ENCODE data around the gene LSM3. TPM values are rescaled to one million over a fixed set of nuclear protein-coding genes. Genes with fewer than 3 reads are reported as not detected.
"Not testable (repeated sequence)": the region's sequence is repeated elsewhere in the genome, so short reads cannot be mapped to it uniquely, and the experiment has no call there.

Gene LSM3
- total and polyA plus RNA-seq, 9 donors = 7.9 to 18.6 (median 10.8) TPM

DNA sequence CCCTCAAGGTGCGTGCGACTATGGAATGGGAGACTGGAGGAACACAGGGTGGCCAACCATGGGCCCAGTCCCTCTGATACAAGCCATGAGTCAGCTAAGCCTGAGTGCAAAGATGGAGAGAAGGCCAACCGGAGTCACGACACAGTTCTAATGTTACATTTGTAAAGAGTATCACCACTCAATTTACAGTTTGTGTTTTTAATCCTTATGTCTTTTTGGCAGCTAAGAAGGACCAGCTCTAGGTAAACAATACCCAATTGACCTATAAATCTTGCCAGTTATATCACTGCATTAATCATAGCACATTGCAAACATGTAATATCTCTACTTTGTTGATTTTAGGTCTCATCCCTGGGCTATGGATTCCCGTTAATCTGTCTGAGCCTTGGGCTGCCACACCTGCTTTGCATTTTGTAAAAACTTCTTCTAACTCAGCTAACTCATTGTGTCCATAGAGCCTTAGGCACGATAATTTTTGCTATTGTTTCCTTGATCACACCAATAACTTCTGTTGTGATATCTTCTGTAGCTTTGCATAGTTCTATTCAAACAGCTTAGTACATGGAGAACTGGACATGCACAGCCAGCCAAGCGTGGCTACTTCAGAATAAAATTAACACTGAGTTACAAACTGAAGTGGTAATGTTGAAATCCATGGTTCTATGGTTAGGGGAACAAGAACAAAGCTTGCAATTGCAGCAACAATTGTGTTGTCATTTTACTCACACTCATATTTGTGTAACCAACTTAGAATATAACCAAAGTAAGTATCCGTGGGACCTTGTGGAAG, 50.3 kb downstream of the LSM3 start:
- TF ChIP-seq POLR2A (IDR thresholded peaks at IDR 0.05) (no peak), EP300 (IDR thresholded peaks at IDR 0.05) (no peak)
- TF ChIP-seq, protein P1, sequence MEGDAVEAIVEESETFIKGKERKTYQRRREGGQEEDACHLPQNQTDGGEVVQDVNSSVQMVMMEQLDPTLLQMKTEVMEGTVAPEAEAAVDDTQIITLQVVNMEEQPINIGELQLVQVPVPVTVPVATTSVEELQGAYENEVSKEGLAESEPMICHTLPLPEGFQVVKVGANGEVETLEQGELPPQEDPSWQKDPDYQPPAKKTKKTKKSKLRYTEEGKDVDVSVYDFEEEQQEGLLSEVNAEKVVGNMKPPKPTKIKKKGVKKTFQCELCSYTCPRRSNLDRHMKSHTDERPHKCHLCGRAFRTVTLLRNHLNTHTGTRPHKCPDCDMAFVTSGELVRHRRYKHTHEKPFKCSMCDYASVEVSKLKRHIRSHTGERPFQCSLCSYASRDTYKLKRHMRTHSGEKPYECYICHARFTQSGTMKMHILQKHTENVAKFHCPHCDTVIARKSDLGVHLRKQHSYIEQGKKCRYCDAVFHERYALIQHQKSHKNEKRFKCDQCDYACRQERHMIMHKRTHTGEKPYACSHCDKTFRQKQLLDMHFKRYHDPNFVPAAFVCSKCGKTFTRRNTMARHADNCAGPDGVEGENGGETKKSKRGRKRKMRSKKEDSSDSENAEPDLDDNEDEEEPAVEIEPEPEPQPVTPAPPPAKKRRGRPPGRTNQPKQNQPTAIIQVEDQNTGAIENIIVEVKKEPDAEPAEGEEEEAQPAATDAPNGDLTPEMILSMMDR (IDR thresholded peaks at IDR 0.05) = no peak
- DNase-seq = peak in 1 of 5 donors; percentile 8
- peaks cover 25% of the 10 kb centered on the region for H3K4me1 ChIP-seq (ENCODE audit: insufficient read depth)
- no peaks in the 10 kb centered on the region for H3K36me3 ChIP-seq
- no peak overlapping the region for H3K27ac ChIP-seq
- no peak overlapping the region for H3K4me3 ChIP-seq
- H3K27me3 ChIP-seq = no peaks in the 10 kb centered on the region
- WGBS, 3 donors = 56 to 72% (median 60%) methylated on average over 8 of the region's 8 CpGs
- intact Hi-C loops (cut with DNase I) = no loop called here
- H3K9me3 ChIP-seq = no peaks in the 10 kb centered on the region

DNA sequence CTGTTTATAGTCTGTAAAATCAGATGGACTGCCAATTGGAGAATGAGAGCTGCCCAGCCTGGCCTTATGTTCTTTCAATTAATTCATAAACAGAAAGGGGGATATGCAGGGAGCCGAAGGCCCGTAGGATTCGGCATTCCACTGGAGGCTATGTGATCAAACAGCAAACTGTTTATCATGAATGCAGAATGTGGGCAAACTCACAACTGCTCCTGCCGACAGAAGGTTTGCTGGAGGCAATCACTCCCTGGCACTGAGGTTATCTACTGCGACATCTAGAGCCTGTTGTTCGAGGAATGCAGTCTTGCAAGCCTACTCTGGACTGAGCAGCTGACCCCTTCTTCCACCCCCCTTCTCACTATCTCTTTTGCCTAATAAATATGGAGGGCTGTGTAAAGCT, 51.1 kb downstream of the LSM3 start:
- DNase-seq; H3K36me3 ChIP-seq; H3K9me3 ChIP-seq; intact Hi-C loops (cut with DNase I); H3K27ac ChIP-seq; H3K27me3 ChIP-seq; H3K4me3 ChIP-seq: not testable (repeated sequence)
- 11 to 30% (median 14%) methylated on average over 6 of the region's 6 CpGs for WGBS, 3 donors
- H3K4me1 ChIP-seq (ENCODE audit: insufficient read depth) = peaks cover 17% of the 10 kb centered on the region

DNA sequence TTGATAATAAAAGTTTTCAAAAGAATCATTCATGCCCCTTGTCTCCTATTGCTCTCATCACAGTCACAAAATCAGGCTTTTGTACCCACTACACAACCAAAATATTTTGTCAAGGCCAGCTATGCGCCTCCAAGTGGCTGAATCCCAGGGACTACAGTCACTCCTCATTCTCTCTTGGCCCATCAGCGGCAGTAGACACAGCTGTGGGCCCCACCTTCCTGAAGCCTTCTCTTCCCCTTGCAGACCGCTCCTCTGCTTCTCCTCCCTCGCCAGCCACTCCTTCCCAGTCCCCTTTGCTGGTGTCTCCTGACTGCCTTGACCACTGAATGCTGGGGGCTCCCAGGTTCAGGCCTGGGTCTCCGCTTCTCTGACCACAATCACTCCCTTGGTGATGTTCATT, 52.1 kb downstream of the LSM3 start:
- intact Hi-C loops (cut with DNase I) = no loop called here
- no peak for DNase-seq
- Histone ChIP-seq H3K27me3 (no peaks in the 10 kb centered on the region), H3K27ac (no peak overlapping the region), H3K36me3 (no peaks in the 10 kb centered on the region), H3K4me3 (no peak overlapping the region), H3K4me1 (ENCODE audit: insufficient read depth) (peaks cover 10% of the 10 kb centered on the region), H3K9me3 (no peaks in the 10 kb centered on the region)
- no peak for TF ChIP-seq POLR2A (IDR thresholded peaks at IDR 0.05)
- TF ChIP-seq, protein P1 (IDR thresholded peaks at IDR 0.05) = no peak
- no peak for TF ChIP-seq EP300 (IDR thresholded peaks at IDR 0.05)
- 95 to 98% (median 96%) methylated on average over 5 of the region's 5 CpGs for WGBS, 3 donors

DNA sequence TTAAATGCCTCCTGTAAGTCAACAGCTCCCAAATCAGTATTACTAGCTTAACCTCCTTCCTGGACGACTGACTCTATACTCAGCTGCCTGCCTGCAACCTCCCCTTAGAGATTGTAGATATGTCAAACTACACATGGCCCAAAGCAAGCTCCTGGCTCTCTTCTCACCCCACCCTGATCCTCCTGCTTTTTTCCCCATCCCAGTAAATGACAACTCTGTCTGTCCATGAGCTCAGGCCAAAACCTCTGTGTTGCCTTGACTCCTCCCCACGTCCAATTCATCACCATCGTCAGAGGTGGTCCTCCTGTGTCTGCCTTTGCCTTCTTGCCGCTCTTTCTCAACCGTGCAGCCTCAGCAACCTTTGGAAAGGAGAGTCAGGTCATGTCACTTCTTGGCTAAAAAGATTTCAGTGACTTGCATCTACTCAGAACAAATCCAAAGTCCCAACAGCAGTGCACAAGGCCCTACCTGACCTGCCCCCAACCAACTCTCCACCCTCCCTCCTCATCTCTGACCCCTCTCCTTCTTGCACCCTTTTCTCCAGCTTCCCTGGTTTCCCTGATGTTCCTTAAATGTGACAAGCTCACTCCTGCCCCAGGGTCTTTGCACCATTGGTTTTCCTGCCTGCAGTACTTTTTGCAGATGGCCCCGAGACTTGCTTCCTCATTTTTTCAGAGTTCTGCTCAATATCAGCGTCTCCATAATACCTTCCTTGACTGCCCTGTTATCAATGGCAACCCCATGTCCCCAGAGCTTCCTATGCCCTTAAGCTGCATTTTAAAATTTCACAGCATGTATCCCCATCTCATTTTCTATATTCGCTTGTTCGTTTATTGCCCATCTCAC, 52.8 kb downstream of the LSM3 start:
- intact Hi-C loops (cut with DNase I) = no loop called here
- no peak overlapping the region for H3K27ac ChIP-seq
- H3K36me3 ChIP-seq = no peaks in the 10 kb centered on the region
- H3K27me3 ChIP-seq = no peaks in the 10 kb centered on the region
- 78 to 90% (median 89%) methylated on average over 9 of the region's 9 CpGs for WGBS, 3 donors
- H3K4me3 ChIP-seq = no peak overlapping the region
- no peaks in the 10 kb centered on the region for H3K9me3 ChIP-seq
- DNase-seq = no peak
- TF ChIP-seq EP300 (IDR thresholded peaks at IDR 0.05) (no peak), POLR2A (IDR thresholded peaks at IDR 0.05) (no peak)
- TF ChIP-seq, protein P1 (IDR thresholded peaks at IDR 0.05) = no peak
- peaks cover 12% of the 10 kb centered on the region for H3K4me1 ChIP-seq (ENCODE audit: insufficient read depth)

All from ovary (tissue), 9 donors.